ENCODE results near the gene AFMID.

AFMID gene

DNA sequence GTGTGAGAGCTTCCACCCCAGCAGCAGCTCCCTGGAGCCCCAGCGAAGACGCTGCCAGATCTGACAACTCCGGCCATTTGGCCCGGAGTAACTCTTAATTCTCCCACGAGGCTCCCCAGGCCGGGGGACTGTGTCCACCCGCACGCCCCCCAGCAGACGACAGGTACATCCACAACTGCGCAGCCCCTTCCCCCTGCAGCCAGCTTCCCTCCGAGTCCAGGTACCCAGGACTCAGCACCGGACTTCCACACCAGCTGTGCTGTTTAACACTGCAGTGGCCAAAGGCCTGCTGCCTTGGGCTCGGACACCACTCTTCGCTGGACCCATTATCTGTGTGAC lies 11.6 kb upstream of the AFMID start:
- peak overlapping the region; percentile 39 for H3K4me3 ChIP-seq (ENCODE audit: low read depth, low read length)
- TF ChIP-seq, protein P1, sequence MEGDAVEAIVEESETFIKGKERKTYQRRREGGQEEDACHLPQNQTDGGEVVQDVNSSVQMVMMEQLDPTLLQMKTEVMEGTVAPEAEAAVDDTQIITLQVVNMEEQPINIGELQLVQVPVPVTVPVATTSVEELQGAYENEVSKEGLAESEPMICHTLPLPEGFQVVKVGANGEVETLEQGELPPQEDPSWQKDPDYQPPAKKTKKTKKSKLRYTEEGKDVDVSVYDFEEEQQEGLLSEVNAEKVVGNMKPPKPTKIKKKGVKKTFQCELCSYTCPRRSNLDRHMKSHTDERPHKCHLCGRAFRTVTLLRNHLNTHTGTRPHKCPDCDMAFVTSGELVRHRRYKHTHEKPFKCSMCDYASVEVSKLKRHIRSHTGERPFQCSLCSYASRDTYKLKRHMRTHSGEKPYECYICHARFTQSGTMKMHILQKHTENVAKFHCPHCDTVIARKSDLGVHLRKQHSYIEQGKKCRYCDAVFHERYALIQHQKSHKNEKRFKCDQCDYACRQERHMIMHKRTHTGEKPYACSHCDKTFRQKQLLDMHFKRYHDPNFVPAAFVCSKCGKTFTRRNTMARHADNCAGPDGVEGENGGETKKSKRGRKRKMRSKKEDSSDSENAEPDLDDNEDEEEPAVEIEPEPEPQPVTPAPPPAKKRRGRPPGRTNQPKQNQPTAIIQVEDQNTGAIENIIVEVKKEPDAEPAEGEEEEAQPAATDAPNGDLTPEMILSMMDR (IDR thresholded peaks at IDR 0.05; ENCODE audit: control insufficient read depth, extremely low read depth, insufficient read depth): no peak
- no peak for DNase-seq (ENCODE audit: low read depth)

DNA sequence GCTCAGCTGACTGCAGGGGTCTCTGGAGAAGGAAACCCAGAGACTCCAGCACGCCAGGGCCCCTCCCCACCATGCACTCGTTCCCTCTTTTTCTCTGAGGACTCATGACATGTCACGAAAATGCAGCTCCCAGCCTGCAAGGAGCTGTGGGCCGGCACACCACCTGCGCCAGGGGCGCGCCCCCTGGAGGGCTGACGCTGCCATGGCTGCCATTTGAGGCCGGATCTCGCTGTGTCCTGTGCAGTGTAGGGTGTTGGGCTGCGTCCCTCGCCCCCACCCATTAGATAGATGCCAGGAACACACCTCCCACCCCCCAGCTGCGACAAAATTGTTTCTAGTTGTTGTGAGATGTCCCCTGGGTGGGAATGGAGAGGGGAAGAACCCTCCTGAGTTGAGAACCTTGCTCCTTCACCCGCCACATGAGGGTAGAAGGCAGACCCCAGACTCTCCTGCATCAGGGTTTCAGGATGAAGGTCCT lies 10.6 kb upstream of the AFMID start:
- TF ChIP-seq, protein P1 (IDR thresholded peaks at IDR 0.05; ENCODE audit: control insufficient read depth, extremely low read depth, insufficient read depth): peak; percentile 76
- H3K4me3 ChIP-seq (ENCODE audit: low read depth, low read length): no peak overlapping the region
- no peak for DNase-seq (ENCODE audit: low read depth)

DNA sequence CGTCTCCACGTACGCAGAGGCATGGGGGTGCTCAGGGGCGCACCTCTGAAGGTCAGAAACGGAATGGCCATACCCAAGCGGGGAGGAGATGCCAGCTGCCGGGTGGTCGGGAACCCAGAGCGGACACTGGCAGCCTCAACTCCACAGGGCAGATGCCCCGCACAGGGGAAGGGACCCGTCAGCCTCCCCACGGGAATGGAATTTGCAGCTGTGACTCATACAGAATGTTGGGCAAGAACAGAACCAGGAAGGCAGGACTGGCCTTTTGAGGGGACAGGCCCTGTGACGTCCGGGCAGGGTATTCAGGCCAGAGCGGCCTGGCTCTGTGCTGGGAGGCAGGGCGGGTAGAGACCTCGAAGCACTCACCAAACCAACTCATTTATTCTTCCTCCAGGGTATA lies 7.8 kb upstream of the AFMID start:
- DNase-seq (ENCODE audit: low read depth): no peak
- TF ChIP-seq, protein P1 (IDR thresholded peaks at IDR 0.05; ENCODE audit: control insufficient read depth, extremely low read depth, insufficient read depth): no peak

DNA sequence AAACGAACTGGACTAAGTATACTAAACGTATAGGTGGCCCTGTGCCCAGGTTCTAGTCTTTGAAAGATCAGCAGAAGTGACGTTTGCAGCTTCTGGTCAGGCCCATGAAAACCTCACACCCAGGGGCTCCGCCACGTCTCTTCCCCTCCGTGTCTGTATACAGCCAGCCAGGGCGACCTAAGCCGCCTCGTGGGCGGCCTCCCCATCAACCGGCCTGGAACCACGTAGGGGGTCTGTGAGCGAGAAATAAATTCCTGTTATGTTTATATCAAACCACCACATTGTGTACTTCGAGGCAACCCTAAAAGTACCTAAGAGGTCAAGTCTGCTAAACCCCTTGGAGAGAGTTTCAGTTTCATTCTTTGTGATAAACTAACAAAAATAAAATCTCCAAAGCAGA lies 7.1 kb upstream of the AFMID start:
- TF ChIP-seq, protein P1 (IDR thresholded peaks at IDR 0.05; ENCODE audit: control insufficient read depth, extremely low read depth, insufficient read depth): no peak
- H3K4me3 ChIP-seq (ENCODE audit: low read depth, low read length): no peak overlapping the region

More for the DNA sequence above, 7.8 kb upstream of the AFMID start:
- H3K4me3 ChIP-seq (ENCODE audit: low read depth, low read length): no peak overlapping the region

DNA sequence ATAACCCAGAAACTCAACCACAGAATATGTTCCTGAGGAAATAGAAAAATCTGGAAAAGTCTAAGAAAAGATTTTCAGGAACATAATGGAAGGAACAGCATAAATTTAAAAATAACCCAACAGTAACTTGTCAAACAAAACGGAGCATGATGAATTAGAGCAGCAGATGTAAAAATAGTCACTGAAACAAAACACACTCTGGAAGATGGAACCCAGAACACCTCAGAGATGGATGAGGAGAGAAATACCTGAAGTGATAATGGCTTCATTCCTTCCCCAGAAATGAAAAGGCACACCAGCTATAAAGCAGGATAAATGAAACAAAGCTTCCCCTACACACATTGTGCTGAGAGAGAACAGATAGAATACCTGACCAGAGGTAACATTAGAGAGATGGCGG lies 6.7 kb upstream of the AFMID start:
- no peak for DNase-seq (ENCODE audit: low read depth)
- no peak overlapping the region for H3K4me3 ChIP-seq (ENCODE audit: low read depth, low read length)
- TF ChIP-seq, protein P1 (IDR thresholded peaks at IDR 0.05; ENCODE audit: control insufficient read depth, extremely low read depth, insufficient read depth): no peak

More for the DNA sequence above, 7.1 kb upstream of the AFMID start:
- no peak for DNase-seq (ENCODE audit: low read depth)

DNA sequence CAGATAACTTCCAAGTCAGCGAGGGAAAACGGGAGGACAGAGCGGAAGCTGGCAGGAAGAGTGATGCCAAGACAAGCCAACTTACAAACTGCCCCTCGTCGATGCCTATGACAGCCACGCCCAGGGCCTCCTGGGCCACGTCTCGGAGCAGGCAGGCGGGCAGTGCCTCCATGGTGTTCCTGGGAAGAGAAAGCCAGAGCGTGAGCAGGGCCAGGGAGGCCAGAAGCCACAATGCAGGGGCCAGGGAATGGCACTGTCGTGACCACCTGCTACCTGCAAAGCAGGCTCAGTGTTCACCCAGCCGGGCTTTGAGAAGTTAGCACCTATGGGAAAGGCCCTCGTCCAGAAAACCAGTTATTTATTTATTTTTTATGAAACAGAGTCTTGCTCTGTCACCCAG lies 4.7 kb upstream of the AFMID start:
- DNase-seq (ENCODE audit: low read depth): no peak
- TF ChIP-seq, protein P1 (IDR thresholded peaks at IDR 0.05; ENCODE audit: control insufficient read depth, extremely low read depth, insufficient read depth): no peak
- H3K4me3 ChIP-seq (ENCODE audit: low read depth, low read length): no peak overlapping the region

DNA sequence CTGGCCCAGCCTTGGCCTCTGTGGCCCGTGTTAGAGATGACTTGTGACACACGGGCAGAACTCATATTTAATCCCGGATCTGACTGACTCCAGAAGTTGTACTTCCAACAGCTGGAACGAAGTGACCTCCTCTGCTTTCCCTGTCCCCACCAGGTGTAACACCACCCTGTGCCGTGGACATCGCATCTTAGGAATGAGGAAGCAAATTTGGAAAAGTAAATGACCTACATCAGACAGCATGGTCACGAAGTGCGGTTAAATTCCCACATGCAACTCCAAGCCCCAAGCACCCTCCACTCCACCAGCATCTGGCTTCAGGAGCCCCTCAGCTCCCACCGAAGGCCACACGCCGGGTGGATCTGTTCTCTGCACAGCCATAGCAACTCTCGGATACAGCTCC lies 3.2 kb upstream of the AFMID start:
- H3K4me3 ChIP-seq (ENCODE audit: low read depth, low read length): peak overlapping the region; percentile 34
- DNase-seq (ENCODE audit: low read depth): no peak
- TF ChIP-seq, protein P1 (IDR thresholded peaks at IDR 0.05; ENCODE audit: control insufficient read depth, extremely low read depth, insufficient read depth): no peak

Data from LNCaP clone FGC (cell line).